ENCODE results near the gene ZCCHC24. TPM values are rescaled to one million over a fixed set of nuclear protein-coding genes. Genes with fewer than 3 reads are reported as not detected.
A peak's percentile ranks its signal among the peaks of the same experiment; 100 is the strongest.

ZCCHC24 gene
- total and polyA plus RNA-seq, 12 donors, result 5.8 to 49.0 (median 24.8) TPM

- WGBS, 4 donors, result 78 to 92% (median 80%) methylated on average over 6 to 7 of the region's 7 CpGs
- Histone ChIP-seq H3K9me3 (replicated peaks in 1 of 3) (no peaks in the 10 kb centered on the region), H3K36me3 (replicated peaks in 1 of 2) (no peaks in the 10 kb centered on the region), H3K27me3 (no peaks in the 10 kb centered on the region), H3K4me1 (replicated peaks in 1 of 2) (peaks cover 8 to 22% of the 10 kb centered on the region in 2 donors), H3K4me3 (no peak overlapping the region), H3K27ac (peak overlapping the region in 1 of 5 donors; percentile 83)
- intact Hi-C loops (cut with DNase I), result no loop called here
- TF ChIP-seq POLR2A (IDR thresholded peaks at IDR 0.05) (no peak), CTCF (IDR thresholded peaks at IDR 0.05) (no peak)
- DNase-seq, result peak in 1 of 7 donors; percentile 13
Observed at GRCh38 chr10:79336739-79337138, 108.7 kb downstream of the ZCCHC24 start.

GRCh38 chr10:79336276-79336675, 109.1 kb downstream of the ZCCHC24 start:
- Histone ChIP-seq H3K27ac (peak overlapping the region in 4 of 5 donors; percentile 56 to 83 (median 66)), H3K4me1 (replicated peaks in 1 of 2) (peaks cover 8 to 21% of the 10 kb centered on the region in 2 donors), H3K27me3 (no peaks in the 10 kb centered on the region), H3K36me3 (replicated peaks in 1 of 2) (no peaks in the 10 kb centered on the region), H3K4me3 (no peak overlapping the region), H3K9me3 (replicated peaks in 1 of 3) (no peaks in the 10 kb centered on the region)
- no peak for TF ChIP-seq POLR2A (IDR thresholded peaks at IDR 0.05)
- TF ChIP-seq CTCF (IDR thresholded peaks at IDR 0.05), result no peak
- 88 to 99% (median 96%) methylated on average over 3 of the region's 3 CpGs for WGBS, 4 donors
- DNase-seq, result no peak
- intact Hi-C loops (cut with DNase I), result no loop called here

- Histone ChIP-seq H3K27ac (peak overlapping the region in 4 of 5 donors; percentile 56 to 83 (median 66)), H3K4me3 (no peak overlapping the region), H3K36me3 (replicated peaks in 1 of 2) (no peaks in the 10 kb centered on the region), H3K4me1 (replicated peaks in 1 of 2) (peaks cover 2 to 17% of the 10 kb centered on the region in 2 donors), H3K9me3 (replicated peaks in 1 of 3) (no peaks in the 10 kb centered on the region), H3K27me3 (no peaks in the 10 kb centered on the region)
- WGBS, 4 donors, result 38 to 57% (median 53%) methylated on average over 7 to 13 of the region's 13 CpGs
- TF ChIP-seq POLR2A (IDR thresholded peaks at IDR 0.05), result peak in 1 of 2 donors; percentile 32
- no peak for TF ChIP-seq CTCF (IDR thresholded peaks at IDR 0.05)
- peak; percentile 73 to 94 (median 89) for DNase-seq
- intact Hi-C loops (cut with DNase I), result no loop called here
Observed at GRCh38 chr10:79335470-79336235, 109.8 kb downstream of the ZCCHC24 start.

GRCh38 chr10:79335094-79335469, 110.3 kb downstream of the ZCCHC24 start:
- Histone ChIP-seq H3K4me3 (no peak overlapping the region), H3K9me3 (replicated peaks in 1 of 3) (no peaks in the 10 kb centered on the region), H3K4me1 (replicated peaks in 1 of 2) (peaks cover 0 to 17% of the 10 kb centered on the region in 2 donors), H3K27me3 (no peaks in the 10 kb centered on the region), H3K27ac (peak overlapping the region in 3 of 5 donors; percentile 62 to 83 (median 70)), H3K36me3 (replicated peaks in 1 of 2) (no peaks in the 10 kb centered on the region)
- DNase-seq, result peak in 2 of 7 donors; percentile 50 to 52
- intact Hi-C loops (cut with DNase I), result no loop called here
- WGBS, 4 donors, result 44 to 62% (median 54%) methylated on average over 2 of the region's 2 CpGs
- TF ChIP-seq CTCF (IDR thresholded peaks at IDR 0.05), result no peak
- no peak for TF ChIP-seq POLR2A (IDR thresholded peaks at IDR 0.05)
